ENCODE data around the gene PIK3R2.

PIK3R2 gene

DNA sequence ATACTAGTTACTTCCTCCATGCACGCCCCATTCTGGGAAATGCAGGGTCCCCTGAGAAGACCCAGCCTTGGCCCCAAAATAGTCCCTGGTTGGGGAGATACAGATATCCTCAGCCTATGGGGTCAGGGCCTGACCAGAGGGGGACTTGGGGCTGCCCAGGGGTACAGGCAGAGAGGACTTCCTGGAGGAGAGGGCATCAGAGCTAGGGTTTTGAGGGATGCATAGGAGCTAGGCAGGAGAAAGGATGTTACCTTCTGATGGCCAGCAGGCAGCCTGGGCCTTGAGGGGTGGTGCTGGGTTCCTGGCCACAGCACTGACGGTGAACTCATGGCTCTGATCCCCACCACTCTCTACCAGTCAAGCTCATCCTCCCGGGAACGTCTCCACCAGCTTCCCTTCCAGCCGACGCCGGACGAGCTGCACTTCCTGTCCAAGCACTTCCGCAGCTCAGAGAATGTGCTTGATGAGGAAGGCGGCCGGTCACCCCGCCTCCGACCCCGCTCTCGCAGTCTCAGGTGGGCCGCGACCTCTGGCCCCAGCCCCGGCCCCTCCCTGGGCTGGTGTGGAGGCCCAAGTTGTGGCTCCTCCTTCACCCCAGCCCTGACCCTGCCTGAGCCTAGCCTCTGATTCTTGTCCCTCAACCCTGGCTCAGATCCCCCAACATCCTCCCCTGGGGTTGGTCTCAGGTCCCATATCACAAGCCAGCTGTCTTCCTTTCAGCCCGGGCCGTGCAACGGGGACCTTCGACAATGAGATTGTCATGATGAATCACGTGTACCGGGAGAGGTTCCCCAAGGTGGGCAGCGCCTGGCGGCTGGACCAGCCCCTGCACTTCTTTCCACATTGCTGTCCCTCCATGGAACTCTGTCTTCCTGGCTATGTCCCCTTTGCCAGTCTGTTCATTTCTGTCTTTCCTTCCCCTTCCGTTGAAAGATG is 29.8 kb upstream of the PIK3R2 start:
- DNase-seq (ENCODE audit: low read depth in 2 of 3, low spot score in 1 of 3) = no peak

GRCh38 chr19:18123819-18124218 is 29.1 kb upstream of the PIK3R2 start:
- no peak for DNase-seq (ENCODE audit: low read depth in 2 of 3, low spot score in 1 of 3)

DNA sequence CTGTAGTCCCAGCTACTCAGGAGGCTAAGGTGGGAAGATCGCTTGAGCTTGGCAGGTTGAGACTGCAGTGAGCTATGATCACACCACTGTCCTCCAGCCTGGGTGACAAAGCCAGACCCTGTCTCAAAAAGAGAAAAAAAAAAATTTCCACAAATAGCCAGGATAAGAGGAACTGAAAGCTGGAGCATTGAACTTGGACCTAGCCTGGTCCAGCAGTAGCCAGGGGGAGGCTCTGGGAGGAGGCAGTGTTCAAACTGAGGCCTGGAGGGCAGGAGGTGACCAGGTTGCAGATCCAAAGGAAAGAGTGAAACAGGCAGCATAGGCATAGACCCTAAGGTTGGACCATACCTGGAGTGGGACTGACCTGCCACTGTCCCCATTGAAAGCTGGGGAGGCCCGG is 26.9 kb upstream of the PIK3R2 start:
- no peak for DNase-seq (ENCODE audit: low read depth in 2 of 3, low spot score in 1 of 3)

- DNase-seq (ENCODE audit: low read depth in 2 of 3, low spot score in 1 of 3) = no peak
These were observed 24.9 kb upstream of the PIK3R2 start for GRCh38 chr19:18128044-18128443.

- DNase-seq (ENCODE audit: low read depth in 2 of 3, low spot score in 1 of 3) = no peak
These were observed 24.2 kb upstream of the PIK3R2 start for GRCh38 chr19:18128805-18129204.

GRCh38 chr19:18130523-18131242 is 22.3 kb upstream of the PIK3R2 start:
- no peak for DNase-seq (ENCODE audit: low read depth in 2 of 3, low spot score in 1 of 3)

- no peak for DNase-seq (ENCODE audit: low read depth in 2 of 3, low spot score in 1 of 3)
These were observed 20.9 kb upstream of the PIK3R2 start for GRCh38 chr19:18131841-18132596.

- no peak for DNase-seq (ENCODE audit: low read depth in 2 of 3, low spot score in 1 of 3)
These were observed 17.0 kb upstream of the PIK3R2 start for GRCh38 chr19:18135712-18136584.

- no peak for DNase-seq (ENCODE audit: low read depth in 2 of 3, low spot score in 1 of 3)
These were observed 15.7 kb upstream of the PIK3R2 start for GRCh38 chr19:18137242-18137641.

- no peak for DNase-seq (ENCODE audit: low read depth in 2 of 3, low spot score in 1 of 3)
These were observed 15.2 kb upstream of the PIK3R2 start for GRCh38 chr19:18137657-18138339.

GRCh38 chr19:18140473-18140872 is 12.5 kb upstream of the PIK3R2 start:
- no peak for DNase-seq (ENCODE audit: low read depth in 2 of 3, low spot score in 1 of 3)

DNA sequence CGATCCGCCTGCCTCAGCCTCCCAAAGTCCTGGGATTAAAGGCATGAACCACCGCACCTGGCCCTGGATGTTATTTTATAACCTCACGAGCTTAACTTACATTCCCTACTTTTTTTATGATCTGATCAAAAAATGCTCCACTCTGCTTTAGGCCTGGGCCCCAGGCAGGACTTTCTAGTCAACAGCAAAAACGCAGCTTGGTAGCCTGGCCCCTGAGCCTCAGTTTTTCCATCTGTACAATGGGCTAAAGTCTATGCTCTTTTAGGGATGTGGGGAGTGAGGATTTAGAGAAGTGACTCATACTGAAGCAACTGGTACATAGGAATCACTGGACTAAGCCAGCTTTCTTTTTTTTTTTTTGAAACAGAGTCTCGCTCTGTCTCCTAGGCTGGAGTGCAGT is 11.9 kb upstream of the PIK3R2 start:
- no peak for DNase-seq (ENCODE audit: low read depth in 2 of 3, low spot score in 1 of 3)

- DNase-seq (ENCODE audit: low read depth in 2 of 3, low spot score in 1 of 3) = no peak
These were observed 9.1 kb upstream of the PIK3R2 start for GRCh38 chr19:18143902-18144301.

DNA sequence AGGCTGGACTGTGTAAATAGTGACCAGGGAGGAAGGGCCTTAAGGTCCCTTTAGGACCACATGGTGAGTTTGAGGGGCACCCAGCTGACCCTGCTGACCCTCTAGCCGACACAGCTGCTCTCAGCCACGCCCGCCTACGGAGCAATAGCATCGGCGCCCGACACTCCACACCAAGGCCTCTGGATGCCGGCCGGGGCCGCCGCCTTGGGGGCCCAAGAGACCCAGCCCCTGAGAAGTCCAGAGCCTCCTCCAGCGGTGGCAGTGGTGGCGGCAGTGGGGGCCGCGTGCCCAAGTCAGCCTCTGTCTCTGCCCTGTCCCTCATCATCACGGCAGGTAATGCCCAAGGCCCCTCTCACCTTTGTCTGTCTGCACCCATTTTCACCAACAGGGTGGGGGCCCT is 8.6 kb upstream of the PIK3R2 start:
- no peak for DNase-seq (ENCODE audit: low read depth in 2 of 3, low spot score in 1 of 3)

DNA sequence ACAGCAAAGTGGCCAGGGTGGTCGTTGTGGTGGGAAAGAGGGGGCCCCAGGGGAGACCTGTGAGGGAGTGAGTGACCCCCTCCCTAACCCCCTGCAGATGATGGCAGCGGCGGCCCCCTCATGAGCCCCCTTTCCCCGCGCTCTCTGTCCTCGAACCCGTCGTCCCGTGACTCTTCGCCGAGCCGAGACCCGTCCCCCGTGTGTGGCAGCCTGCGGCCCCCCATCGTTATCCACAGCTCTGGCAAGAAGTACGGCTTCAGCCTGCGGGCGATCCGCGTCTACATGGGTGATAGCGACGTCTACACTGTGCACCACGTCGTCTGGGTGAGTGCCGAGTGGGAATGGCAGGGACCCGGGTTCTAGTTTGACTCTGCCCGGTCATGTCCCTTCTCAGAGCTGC is 8.1 kb upstream of the PIK3R2 start:
- no peak for DNase-seq (ENCODE audit: low read depth in 2 of 3, low spot score in 1 of 3)

DNA sequence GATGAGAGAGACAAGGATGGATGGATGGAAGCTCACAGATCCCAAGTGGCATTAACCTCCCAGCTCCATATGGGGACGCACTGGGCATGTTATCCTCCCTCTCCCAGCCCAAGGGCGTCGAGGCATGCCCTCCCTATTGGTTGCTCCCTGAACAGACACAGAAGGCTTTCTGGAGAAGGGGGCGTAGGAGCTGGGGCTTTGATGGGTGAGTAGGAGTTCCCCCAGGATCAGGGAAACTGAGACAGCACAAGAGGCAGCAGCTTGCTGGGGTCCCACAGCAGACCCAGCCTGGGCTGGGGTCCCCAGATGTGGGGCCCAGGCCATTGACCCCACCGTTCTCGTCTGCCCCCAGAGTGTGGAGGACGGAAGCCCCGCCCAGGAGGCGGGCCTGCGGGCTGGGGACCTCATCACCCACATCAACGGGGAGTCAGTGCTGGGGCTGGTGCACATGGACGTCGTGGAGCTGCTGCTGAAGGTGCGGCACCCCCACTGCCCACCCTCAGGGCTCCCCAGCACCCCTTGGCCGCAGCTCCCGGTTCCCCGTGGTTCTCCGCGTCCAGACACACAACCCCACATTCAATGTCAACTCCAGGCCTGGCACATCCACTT is 7.5 kb upstream of the PIK3R2 start:
- no peak for DNase-seq (ENCODE audit: low read depth in 2 of 3, low spot score in 1 of 3)

DNA sequence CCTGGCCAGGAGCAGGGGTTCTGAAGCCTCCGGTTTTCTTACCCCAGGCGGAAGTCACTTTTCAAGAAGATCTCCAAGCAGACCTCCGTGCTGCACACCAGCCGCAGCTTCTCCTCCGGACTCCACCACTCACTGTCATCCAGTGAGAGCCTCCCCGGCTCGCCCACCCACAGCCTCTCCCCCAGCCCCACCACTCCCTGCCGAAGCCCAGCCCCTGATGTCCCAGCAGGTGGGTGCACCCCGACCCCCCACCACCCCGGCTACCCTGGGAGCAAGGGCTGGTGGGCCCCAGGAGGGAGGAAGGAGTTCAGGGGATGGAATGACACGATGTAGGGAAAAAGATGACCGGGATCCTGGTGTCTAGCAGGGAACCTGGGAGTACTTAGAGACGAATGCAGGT is 5.6 kb upstream of the PIK3R2 start:
- no peak for DNase-seq (ENCODE audit: low read depth in 2 of 3, low spot score in 1 of 3)

GRCh38 chr19:18149596-18149975 is 3.4 kb upstream of the PIK3R2 start:
- no peak for DNase-seq (ENCODE audit: low read depth in 2 of 3, low spot score in 1 of 3)

- DNase-seq (ENCODE audit: low read depth in 2 of 3, low spot score in 1 of 3) = no peak
These were observed 2.0 kb upstream of the PIK3R2 start for GRCh38 chr19:18150776-18151624.
